Lower leg skin (tissue), 3 donors: ENCODE data around the gene ARHGAP15.

Experiments used
- POLR2A ChIP-seq, 2 donors: fragments of 450-650 bp; IDR thresholded peaks; one replicate each; pipeline ENCODE4 v1.6.1; 2016 to 2017; ENCODE audit warnings: antibody characterized with exemption in 2 of 2, mild to moderate bottlenecking in 1 of 2, moderate library complexity in 1 of 2
- TF ChIP-seq, protein P1 (sequence below), 3 donors: fragments of 450-650 bp; IDR thresholded peaks; one replicate each; pipeline ENCODE4 v1.5.1; 2016; ENCODE audit warnings: antibody characterized with exemption in 3 of 3, mild to moderate bottlenecking in 3 of 3, moderate library complexity in 2 of 3

DNA sequence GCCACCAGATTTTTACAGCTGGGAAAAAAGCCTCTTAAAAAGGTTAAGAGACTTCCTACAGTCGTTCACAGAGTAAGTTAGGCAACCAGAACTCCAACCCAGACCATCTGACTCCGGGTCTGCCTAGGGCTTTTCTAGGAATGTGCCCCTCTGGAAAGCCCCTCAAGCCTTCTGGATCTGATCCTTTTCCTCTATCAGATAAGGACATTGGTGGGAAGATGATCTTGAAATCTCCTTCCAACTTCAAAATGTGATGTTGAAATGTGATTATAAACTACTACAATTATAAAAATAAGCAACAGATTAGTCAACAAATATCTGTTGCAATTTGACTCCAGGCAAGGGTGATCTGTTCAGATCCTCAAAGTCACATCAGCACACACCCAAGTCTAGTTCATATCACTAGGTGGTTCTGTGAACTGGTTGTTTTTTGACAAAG is 270.4 kb downstream of the ARHGAP15 start:
- no peak for TF ChIP-seq POLR2A (IDR thresholded peaks at IDR 0.05)
- TF ChIP-seq, protein P1, sequence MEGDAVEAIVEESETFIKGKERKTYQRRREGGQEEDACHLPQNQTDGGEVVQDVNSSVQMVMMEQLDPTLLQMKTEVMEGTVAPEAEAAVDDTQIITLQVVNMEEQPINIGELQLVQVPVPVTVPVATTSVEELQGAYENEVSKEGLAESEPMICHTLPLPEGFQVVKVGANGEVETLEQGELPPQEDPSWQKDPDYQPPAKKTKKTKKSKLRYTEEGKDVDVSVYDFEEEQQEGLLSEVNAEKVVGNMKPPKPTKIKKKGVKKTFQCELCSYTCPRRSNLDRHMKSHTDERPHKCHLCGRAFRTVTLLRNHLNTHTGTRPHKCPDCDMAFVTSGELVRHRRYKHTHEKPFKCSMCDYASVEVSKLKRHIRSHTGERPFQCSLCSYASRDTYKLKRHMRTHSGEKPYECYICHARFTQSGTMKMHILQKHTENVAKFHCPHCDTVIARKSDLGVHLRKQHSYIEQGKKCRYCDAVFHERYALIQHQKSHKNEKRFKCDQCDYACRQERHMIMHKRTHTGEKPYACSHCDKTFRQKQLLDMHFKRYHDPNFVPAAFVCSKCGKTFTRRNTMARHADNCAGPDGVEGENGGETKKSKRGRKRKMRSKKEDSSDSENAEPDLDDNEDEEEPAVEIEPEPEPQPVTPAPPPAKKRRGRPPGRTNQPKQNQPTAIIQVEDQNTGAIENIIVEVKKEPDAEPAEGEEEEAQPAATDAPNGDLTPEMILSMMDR (IDR thresholded peaks at IDR 0.05) = no peak
